GM21786 (cell line): Measurements from ENCODE around the gene TMEM242.

ENCODE experiments used
- ATAC-seq: cut with Tn5 transposase; IDR thresholded peaks from one replicate; pipeline ENCODE4 v1.9.1; 2021; ENCODE audit not compliant: unreplicated experiment

The TMEM242 gene

DNA sequence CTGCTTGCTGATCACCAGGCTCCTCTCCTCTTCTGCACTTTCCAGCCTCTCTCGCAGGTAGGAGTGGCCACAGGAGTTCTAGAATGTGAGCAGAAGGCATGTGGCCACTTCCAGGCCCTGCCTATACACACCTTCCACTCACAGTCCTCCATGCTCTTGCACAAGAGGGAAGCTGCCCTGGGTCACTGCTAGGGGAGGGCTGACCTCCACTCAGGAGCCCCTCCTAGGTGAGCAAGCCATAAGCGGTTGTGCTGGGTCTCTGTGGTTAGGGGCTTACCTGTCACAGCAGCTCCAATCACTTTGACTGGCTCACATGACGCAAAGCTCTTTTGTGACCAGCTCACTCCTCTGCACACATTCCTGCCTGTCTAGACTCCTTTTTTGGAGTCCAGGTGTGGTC lies 68.2 kb downstream of the TMEM242 start:
- ATAC-seq, result no peak

DNA sequence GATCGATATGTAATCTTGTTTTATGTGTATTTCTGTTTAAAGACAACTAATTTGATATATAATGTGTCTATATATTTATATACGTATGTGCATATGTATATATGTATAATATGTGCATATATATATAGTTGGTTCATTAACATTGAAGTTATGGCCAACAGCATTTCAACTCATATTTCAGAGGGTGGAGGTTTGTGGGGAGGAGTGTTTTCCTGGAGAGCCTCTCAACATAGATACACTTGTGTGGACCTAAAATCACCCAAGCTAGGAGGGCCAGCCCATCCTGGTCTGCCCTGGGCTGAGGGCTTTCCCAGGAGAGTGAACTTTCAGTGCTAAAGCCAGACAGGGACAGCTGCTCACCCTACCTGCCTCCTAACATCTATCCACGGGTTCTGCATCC lies 68.8 kb downstream of the TMEM242 start:
- no peak for ATAC-seq

DNA sequence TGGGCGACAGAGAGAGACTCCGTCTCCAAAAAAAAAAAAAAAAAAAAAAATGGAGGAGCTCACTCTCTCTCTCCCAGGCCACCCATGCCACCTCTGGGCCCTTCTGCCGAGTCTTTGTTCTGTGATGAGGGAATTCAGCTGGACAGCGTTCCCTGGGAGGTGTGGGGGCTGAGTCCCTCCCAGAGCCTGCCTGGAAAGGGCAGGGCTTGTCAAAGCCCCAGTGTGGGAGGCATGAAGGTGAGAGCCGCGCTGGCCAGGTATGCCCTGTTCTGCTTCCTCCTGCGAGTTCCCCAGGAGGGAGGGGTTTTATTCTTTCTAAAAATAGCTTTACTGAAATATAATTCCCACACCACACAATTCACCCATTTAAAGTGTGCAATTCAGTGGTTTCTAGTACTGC lies 69.6 kb downstream of the TMEM242 start:
- no peak for ATAC-seq

DNA sequence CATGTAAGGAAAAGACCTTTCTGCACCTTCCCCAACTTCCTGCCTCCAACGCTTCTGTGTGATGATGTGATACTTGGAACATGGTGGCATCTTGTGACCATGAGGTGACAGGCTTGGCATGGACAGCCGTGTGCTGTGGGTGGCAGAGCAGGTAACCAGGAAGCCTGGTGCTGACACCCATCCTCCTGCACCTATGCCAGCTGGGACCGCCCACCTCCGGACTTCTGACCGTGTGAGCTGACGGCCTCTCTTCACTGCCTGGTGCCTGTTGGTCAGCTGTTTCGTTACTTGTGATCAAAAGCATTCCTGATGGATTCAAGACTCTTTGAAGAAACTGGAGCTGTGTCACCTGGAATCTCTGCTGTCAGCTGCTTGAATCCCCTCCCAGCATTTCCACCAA lies 70.3 kb downstream of the TMEM242 start:
- no peak for ATAC-seq

DNA sequence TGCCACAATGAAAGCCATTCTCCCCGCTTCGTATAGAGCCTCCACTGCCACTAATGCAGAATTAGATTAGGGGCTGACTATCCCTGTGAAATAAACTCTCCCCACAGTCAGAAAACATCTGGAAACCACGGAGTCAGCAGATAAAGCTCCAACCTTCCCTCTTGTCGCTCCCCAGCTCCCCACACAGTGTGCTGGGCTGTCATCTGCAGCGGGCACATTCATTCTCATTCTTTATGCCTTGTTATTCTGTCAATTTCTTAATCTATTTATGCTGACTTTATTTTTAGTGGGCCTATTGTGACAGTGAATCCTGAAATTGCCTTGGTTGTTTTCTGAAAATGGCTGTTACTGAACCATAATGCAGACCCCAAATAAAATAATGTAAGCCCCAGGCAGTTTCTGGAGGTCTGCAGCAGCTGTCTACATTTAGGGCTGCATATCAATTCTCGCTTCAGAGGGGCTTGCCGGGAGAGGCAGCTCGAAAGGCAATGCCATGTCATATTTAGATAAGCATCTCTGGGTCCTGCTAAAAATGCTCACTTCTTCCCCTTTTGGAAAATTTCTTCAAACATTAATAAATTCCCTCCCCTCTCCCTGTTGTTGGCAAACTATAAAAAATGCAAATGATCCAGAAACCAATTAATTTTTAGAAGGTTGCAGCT lies 71.6 kb downstream of the TMEM242 start:
- no peak for ATAC-seq

DNA sequence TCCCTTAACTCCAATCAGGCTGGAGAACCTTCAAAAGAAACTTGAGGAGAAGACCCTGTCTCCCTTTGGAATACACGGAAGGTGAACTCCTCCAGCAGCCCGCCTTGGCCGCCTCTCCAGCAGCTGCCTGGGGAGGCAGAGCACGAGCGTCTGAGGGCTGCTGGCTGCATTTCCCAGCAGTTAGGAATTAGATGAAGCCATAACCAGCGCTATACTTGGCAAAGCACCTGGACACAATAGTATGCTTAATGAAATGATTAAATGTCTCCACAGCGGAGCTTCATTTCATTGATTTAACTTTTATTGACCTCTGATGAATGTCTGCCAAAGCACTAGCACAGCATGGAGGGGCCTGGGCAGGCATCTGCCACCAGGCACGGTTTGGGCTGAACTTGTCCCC lies 73.5 kb downstream of the TMEM242 start:
- ATAC-seq, result no peak

DNA sequence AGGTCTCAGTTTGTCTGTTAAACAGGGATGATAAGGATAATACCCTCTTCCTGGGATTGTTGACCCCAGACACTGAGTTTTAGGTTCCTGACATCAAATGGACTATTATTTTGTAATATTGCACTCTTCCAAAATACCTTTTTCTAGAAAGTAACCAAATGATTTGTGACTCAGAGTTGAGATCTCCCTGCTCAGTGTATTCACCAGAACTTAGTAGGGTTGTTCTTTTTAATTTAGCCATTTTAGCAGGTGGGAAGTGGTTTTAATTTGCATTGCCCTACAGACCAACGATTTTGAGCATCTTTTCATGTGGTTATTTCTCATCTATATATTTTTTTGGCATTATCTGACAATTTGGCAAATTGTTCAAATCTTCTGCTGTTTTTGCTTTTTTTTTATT lies 75.1 kb downstream of the TMEM242 start:
- ATAC-seq, result no peak

DNA sequence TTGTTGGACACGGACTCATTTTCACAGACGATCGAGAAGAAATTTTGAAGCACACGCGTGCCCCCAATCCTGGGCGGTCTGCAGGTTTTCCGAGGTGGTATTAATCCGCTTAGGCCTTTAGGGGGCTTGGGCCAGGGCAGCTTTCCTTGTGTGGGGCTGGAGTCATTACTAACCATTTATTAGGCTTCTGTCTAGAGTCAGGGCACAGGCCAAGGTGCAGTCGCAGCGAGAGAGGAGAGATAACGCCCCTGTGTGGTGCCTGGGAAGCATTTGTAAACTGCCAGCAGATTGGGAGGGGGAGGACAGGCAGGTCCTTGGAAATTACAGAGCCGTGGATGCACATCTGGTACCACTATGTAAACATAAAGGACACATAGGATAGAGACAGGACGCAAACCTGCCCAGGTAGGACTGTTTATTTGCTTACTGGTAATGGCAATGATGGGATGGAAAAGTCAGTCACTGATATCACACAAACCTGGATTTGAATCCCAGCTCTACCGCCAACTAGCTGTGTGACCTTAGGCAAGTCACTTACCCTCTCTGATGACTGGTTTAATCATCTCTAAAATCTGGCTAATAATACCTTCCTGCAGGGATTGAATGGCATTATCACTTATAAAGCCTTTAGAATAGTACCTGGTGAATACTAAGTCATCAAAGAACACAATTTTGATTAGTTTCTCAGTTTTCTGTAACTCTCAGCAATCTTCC lies 76.4 kb downstream of the TMEM242 start:
- no peak for ATAC-seq

DNA sequence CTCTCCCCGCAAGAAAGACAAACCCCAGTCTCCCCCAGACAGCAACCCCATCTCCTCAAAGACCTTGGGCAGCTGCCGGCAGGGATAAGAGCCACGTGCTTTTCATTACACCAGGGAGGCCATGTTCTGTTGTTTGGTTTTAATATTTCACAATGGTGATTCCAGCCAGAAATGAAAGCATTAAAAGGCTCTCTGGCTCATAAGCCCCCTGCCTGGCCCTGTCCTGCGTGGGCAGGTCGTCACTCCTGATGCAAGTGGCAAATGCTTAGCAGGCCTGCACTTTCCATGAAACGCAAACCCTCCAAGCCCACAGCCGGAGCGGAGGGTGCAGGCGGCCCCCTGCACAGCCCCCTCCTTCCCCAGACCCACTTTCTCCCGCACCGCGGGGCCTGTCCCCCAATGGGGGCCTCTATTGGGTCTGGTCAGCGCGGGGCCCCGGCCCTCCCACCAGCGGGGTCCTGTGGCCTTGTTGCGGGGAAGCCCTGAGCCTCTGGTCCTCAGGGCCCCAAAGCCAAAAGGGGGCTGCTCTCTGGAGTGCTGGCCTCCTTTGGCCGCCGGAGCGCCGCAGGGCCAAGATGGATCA lies 77.2 kb downstream of the TMEM242 start:
- ATAC-seq, result no peak

DNA sequence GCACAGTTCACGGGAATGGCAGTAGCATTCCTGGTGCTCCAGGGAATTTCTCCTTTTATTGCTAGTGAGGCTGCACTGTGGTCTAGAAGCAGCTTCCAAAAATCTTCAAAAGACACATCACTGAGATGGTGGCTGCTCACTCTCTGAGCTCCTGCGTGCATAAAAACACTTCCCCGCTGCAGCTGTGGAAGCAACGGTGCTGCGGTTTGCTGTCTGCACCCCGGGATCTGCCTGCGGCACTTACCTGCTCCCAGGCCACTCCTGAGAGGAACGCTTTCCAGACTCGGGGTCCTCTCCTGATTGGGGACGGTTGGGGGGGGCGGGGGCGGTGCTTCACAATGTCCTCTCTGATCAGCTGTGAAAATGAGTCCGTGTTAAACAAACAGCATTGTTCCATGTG lies 77.9 kb downstream of the TMEM242 start:
- no peak for ATAC-seq

DNA sequence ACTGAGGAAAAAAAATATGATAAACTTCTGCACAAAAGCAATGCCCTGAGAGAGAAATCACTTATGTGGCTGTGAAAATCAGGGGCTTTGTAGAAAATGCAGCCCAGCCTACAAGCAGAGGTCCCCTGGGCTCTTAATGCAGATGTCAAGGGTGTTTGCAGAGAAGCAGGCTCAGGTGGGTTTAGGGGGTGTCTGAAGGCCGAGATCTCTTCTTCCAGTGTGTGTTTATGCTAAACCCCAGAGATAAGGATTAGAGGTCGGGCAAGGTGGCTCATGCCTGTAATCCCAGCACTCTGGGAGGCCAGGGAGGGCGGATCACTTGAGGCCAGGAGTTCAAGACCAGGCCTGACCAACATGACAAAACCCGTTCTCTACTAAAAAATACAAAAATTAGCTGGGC lies 78.5 kb downstream of the TMEM242 start:
- no peak for ATAC-seq

DNA sequence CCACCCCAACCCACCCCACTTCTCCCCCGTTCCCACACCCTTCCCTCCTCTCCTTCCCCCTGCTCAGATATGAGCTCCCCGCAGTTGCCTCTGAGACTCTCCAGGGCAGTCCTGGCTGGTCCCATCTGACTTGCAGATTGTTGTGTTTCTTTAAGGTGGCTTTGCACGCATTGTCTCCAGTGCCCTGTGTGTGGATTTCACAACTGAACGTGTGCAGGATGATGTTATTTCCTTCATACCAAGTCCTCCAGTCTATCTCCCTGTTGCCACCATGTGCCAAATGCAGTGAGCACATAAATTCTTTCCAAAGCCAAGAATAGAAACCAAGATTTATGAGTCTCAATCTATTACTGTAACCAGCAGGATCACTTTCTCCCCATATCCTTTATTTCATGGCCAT lies 79.1 kb downstream of the TMEM242 start:
- ATAC-seq, result no peak

DNA sequence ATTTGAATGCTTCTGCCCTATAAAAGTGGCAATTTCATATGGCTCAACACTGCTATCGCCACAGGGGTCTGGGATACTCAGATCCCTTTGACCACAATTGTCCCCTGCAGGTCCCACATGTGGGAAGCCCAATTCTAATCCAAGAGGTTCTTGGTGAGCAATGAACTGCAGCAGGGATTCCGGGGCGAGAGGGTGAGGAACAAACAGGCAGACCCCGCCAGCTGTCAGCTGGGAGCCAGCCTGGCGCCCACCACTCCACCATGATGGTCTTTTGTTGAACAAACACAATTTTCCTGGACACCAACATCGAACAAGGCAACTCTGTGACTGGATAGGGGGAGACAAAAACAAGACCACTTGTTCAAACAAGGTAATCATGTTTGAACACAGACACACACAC lies 80.5 kb downstream of the TMEM242 start:
- no peak for ATAC-seq

DNA sequence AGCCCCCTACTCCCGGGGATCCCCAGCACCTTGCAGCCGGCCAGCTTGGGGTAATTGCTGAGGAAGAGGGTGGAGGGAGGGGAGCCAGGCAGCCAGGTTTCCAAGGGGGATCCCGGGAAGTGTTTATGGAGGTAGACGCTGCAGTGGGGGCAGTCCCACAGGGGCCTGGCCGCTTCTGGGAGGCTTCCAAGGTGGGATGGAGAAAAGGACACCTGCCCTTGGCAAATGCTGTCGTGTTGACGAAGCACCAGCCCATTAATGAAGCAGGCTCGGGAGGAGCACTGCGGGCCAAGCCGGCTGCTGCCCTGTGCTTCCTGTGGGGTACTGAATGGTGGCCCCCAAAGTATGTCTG lies 82.4 kb downstream of the TMEM242 start:
- ATAC-seq, result no peak

DNA sequence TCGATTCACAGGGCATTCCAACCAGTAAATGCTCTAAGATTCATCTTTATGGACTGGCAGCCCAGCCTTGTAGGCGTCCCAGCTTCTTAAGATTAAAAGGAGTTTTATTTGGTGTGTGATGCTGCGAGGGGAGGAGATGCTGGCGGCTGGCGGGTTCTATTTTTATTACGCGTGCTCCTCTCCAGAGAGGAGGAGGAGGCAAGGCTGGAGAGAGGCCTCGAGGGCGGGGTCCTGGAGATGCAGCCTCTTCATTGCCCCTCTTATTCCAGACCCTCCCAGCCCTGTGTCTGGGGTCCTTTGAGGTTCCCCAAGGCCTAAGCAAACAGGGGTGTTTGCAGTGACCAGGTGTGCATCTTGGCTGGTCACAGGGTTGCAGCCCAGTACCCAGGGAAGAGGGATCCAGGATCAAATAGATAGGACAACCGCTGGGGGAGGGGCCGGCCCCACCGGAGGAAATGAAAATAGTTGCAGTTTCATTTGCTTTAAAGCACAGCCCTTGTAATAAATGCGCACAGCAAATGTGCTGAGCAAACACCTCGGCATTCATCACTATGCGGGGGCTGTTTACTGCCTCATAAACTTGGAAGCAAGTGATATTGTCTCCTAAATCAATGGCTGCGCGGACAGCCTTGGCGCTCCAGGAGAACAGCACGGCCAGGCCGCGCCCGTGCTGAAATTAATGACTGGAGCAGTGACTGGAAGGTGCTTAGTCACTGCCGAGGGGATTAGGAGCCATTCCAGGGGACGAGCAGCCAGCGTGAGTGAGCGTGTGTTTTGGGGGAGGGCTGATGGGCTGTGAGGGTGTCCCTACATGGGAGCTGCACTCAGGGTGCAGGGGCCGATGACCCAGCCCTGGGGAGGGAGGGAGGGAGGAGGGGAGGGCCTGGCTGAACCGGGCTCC lies 83.0 kb downstream of the TMEM242 start:
- no peak for ATAC-seq

DNA sequence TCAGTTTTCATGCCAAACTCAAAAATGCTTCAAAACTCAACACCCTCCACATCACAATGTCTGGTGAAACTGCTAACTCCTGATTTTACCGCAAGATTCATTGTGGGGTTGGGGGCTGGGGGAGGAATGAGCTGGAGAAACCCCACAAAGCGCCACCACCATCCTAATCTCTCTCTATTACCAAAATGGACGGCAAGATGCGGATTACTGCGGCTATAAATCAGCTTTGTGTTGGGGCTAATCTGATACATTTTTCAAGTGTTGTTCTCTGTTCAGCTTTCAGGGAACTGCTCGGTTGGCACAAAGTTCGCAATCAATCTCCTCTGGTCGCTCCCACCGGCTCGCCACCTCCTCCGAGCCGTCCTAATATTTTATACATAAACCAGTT lies 83.7 kb downstream of the TMEM242 start:
- ATAC-seq, result no peak
